ENCODE measurements around the gene MAGEA2.
"Not testable (repeated sequence)": the region's sequence is repeated elsewhere in the genome, so short reads cannot be mapped to it uniquely, and the experiment has no call there.

GRCh38 chrX:152758918-152759317 lies 5.3 kb upstream of the MAGEA2 start, which contains the start of gene CSAG3:
- not testable (repeated sequence) for TF ChIP-seq POLR2AphosphoS5, POLR2A (IDR thresholded peaks at IDR 0.05)
